Activated CD8-positive, alpha-beta memory T cell treated with anti-CD3 and anti-CD28 coated beads, Interleukin-2, amount 50 U/mL, for 4 hours (primary cell): ENCODE data around the gene GP2.

ENCODE experiments used
- DNase-seq: peaks from one replicate; pipeline ENCODE4 v3.0.0-alpha.2; 2020

GP2 gene

GRCh38 chr16:20302389-20302788, 24.9 kb downstream of the GP2 start:
- no peak for DNase-seq

DNA sequence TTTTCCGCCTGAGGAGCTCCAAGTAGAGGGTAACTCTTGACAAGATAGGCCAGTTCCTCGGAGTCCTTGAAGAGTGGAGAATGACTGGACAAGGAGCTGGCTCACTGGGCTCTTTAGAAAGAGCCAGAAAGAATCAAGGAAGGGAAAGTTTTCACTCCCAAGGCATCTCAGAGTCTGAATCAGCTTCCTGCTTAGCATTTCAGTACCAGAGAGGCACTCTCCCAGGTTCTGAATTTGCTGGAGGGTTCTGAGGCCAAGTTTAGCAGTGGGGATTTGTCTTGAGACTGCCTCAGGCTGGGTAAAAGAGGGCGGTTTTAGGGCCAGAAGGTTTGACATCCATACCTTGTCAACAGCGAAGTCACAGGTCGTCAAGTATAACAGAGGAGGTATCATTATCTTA, 25.5 kb downstream of the GP2 start:
- DNase-seq, result no peak

DNA sequence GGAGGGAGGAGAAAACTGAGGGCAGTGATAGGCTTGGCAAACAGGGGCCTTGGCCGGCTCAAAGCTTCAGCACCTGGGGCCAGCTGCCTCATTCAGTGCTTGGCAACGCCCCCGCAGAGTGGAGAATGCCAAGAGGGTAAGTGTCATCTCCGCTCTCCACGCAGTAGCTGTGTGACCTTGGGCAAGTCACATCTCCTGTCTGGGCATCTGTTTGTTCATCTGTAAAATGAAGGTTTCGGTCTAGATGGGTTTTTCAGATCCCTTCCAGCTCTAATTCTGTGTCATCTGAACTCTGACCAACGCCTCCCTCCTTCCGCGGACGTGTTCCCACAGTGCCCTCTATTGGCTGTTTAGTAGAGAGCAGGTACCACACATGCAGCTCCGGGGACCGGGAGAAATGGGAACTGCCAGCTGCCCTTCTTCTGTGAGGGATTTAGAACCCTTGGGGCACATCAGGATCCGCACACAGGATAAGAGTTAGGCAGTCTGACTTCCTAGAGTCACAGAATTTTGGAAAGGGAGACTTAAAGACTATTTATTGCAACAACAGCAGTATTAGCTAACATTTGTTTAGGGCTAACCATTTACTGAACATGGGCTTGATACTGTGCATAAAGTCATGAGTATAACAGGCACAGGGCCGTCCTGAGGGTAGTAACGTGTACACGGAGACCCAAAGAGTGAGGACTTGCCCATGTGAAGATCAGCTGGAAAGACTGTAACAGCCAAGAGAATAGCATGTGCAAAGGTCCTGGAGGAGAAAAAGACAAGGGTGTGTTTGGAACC, 26.8 kb downstream of the GP2 start:
- DNase-seq, result no peak

DNA sequence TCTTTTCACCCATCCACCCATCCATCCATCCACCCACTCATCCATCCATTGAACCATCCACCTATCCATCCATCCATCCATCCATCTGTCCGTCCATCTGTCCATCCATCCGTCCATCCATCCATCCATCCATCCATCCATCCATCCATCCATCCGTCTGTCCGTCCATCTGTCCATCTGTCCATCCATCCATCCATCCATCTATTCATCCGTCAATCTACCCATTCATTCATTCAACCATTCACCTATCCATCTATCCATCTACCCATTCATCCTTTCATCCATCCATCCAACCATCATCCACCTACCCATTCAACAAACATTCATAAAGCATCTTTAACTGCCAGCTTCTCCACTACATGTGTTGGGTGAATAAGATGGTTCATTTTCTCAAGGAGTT, 28.9 kb downstream of the GP2 start:
- DNase-seq, result no peak

GRCh38 chr16:20291208-20292206, 35.8 kb downstream of the GP2 start:
- DNase-seq, result no peak

- DNase-seq, result no peak
Observed at GRCh38 chr16:20289571-20289970, 37.7 kb downstream of the GP2 start.

DNA sequence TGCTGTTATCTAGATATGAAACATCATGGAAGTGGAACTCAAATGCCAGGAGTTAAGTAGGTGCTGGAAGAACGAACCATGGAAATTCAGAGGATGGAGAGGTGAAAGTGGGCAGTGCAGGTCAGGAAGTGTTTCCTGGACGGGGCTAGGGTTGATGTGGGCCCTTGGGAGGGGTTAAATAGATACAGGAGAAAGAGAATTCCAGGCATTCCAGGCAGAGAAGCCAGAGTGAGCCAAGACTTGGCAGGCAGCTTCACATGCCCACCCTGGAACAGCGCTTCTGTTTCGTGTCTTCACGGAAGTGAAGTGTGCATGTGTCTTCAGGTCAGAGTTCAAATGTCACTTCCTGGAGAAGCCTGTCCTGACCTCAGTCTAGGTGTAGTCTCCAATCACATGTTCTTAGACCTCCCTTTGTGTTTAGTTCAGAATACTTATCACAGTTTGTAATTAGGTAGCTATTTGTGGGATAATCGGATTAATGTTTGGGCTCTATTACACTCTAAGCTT, 41.3 kb downstream of the GP2 start:
- DNase-seq, result no peak

DNA sequence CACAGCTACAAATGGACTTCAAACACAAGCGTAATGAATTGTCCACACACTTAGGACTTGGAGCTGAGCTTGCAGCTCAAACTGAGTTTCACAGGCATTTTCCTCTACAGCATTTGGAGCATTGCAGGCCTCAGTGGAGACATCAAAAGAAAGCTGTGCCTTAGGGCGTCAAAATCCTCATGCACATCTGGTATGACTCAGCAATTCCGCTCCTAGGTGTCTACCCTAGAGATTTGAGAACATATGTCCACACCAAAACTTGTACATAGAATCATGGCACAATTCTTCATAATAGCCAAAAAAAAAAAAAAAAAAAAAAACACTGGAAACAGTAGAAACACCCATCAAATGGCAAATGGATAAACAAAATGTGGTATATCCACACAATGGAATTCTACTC, 47.1 kb downstream of the GP2 start:
- no peak for DNase-seq

GRCh38 chr16:20271893-20272292, 55.4 kb downstream of the GP2 start:
- DNase-seq, result no peak

DNA sequence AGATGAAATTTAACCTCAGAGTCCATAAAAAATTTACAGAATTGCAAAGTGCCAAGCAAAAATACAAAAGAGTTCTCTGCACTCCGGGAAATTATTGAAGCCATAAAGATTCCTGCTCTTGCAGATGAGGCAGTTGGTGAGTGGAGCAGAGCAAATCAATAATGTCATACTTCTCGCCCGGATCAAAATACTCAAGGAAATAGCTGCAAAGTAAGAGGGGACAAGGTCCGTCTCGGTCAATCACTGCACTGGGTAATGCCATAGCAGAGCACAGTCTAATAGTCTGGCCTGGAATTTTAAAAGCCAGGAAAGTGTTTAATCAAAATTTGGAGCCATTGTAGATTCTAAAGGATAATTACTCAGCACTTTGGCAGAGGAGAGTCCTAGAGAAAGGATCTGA, 58.9 kb downstream of the GP2 start:
- DNase-seq, result no peak

GRCh38 chr16:20265019-20265418, 62.3 kb downstream of the GP2 start:
- DNase-seq, result no peak

GRCh38 chr16:20263138-20263855, 64.0 kb downstream of the GP2 start:
- DNase-seq, result no peak

DNA sequence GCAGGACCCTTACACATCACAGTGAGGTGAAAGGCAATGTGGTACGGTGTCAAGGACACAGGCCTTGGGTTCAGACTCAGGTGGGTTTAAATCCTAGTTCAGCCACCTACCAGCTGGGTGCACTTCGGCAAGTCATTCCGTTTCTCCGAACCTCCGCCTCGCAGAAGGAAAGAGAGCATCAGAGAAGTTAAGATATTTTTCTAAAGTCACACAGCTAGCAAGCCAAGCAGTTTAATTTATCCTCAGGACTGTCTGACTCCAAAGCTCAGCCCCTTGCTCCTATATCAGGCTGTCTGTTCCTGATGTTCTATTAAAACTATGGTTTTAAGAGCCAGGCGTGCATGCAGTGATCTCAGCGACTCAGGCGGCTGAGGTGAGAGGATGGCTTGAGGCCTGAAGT, 65.1 kb downstream of the GP2 start:
- no peak for DNase-seq

DNA sequence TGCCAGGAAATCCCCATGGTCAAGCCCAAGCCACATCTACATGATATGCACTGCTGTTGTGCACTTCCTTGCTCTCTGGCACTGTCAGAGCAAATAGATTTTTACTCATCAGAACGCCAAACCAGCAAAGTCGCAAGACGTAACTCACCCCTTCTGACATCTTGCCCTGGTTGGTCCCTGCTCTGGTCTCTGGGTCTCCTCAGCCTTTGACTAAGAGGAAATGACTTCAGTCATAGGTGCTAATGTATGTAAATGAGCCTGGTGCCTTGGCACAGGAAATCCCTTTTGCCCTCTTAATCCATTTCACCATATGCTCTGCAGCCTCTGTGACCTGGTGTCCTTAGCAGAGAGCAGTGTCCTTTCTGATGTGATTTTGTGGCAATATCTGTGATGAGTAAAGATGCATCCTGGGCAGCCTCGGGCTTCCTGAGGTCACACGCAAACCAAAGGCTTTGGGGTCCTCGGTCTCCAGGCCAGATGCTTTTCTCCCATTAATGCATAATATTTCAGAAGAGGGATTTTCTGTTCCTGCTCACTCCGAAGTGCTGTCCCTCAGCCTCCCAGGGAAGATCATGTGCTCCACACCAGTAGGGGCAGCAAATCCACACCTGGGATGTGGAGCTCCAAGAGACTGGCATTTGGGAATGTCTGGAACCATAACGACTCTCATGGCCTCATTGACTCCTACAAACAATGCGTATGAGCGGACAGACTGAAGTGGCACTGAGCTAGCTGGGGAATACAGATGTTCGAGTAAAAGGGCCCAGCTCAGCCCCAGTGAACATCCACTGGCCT, 66.9 kb downstream of the GP2 start:
- no peak for DNase-seq
